ENCODE measurements around the gene FCAR. TPM values are rescaled to one million over a fixed set of nuclear protein-coding genes. Genes with fewer than 3 reads are reported as not detected.

The FCAR gene
- total RNA-seq, result not detected in 2 replicates

DNA sequence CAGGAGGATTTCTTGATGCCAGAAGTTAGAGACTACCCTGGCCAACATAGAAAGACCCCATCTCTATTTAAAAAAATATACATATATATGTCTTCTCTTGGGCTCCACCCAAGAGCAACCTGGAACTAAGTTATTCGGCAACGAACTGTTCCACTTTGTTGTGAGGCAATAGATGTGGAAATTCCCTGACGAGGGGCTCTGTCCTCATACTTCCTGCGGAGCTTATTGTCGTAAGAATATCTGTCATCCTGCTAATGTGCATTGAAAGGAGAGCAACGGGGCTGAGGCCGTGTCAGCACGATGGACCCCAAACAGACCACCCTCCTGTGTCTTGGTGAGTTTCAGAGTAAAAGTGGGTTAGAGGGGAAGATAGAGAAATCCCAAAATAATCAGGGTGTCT, at the start of gene FCAR:
Gene FCAR, plus strand, starts transcription at position 246 of the 400 bp plus-strand sequence. Its CDS starts 55 bp downstream, at position 301.

DNA sequence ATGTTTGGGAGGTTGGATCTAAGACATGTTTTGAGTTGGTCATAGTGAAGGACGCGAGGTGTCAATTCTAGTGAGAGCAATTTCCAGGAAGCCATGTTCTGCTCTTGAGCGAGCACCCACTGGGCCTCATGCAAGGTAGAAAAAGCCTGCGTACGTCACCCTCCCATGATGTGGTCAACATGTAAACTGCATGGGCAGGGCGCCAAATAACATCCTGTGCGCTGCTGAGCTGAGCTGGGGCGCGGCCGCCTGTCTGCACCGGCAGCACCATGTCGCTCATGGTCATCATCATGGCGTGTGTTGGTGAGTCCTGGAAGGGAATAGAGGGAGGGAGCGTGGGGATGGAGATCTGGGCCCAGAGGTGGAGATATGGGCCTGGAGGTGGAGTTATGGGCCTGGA, 41.5 kb upstream of the FCAR start, which contains the start of gene KIR2DS4:
Gene KIR2DS4, plus strand, starts transcription at position 181 of the 400 bp plus-strand sequence.

DNA sequence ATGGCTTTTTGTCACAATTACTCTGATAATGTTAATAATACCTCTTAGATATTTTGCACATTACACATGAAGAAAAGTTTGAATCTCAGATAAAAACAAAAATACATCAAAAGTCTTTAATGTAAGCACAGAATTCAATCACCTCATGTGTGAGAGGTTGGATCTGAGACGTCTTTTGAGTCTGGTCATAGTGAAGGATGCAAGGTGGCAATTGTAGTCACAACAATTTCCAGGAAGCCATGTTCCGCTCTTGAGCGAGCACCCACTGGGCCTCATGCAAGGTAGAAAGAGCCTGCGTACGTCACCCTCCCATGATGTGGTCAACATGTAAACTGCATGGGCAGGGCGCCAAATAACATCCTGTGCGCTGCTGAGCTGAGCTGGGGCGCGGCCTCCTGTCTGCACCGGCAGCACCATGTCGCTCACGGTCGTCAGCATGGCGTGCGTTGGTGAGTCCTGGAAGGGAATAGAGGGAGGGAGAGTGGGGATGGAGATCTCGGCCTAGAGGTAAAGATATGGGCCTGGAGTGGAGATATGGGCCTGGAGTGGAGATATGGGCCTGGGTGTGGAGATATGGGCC, 23.9 kb upstream of the FCAR start, which contains the start of gene KIR3DL2:
Gene KIR3DL2, plus strand, starts transcription at position 383 of the 580 bp plus-strand sequence. Its CDS starts 33 bp downstream, at position 416.

DNA sequence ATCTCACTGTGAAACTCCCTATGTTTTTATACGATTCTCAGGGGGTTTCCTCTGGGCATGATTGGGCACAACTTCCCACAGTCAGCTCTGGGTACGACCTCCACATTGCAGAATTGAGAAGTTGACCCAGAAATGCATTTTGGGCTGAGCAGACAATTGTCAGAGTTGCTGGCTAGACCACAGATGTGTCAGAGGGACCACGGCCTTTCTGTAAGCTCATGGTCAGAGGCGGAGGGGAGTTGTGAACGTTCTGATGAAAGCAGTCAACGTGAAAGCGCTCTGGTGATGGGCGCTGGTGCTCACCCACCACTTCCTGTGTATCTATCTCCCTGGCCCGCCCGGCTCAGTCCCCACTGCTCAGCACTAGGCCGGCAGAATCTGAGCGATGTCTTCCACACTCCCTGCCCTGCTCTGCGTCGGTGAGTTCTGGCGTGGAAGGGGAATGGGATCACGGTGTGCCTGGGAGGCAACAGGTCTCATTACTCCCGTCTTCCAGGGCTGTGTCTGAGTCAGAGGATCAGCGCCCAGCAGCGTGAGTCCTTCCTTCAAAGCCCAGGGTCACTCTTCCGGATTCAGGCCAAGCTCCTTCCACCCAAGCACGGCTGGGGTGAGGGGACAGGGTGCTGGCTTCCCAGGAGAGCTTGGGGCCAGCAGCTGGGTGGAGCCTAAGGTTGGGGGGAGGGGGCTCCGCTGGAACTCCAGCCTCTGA, 31.9 kb downstream of the FCAR start, which contains the start of gene NCR1:
Gene NCR1, plus strand, starts transcription at position 346 of the 709 bp plus-strand sequence. Its CDS starts 40 bp downstream, at position 386.

Other genes starting within 250 kb of the FCAR start
- not detected in 2 replicates for gene LILRB1, start 243.8 kb upstream of the FCAR start, total RNA-seq
- gene LILRB4, start 211.2 kb upstream of the FCAR start, total RNA-seq, result not detected in 2 replicates
- not detected in 2 replicates for gene KIR3DL3, start 149.8 kb upstream of the FCAR start, total RNA-seq
- not detected in 2 replicates for gene KIR2DL3, start 135.7 kb upstream of the FCAR start, total RNA-seq
- gene KIR2DL1, start 104.4 kb upstream of the FCAR start, total RNA-seq, result not detected in 2 replicates
- gene KIR2DL4, start 70.6 kb upstream of the FCAR start, total RNA-seq, result not detected in 2 replicates
- not detected in 2 replicates for gene KIR3DL1, start 57.8 kb upstream of the FCAR start, total RNA-seq
- not detected in 2 replicates for gene KIR2DS4, start 41.6 kb upstream of the FCAR start, total RNA-seq
- gene KIR3DL2, start 23.8 kb upstream of the FCAR start, total RNA-seq, result not detected in 2 replicates
- gene NCR1, start 31.9 kb downstream of the FCAR start, total RNA-seq, result not detected in 2 replicates
- not detected in 2 replicates for gene NLRP7, start 73.3 kb downstream of the FCAR start, total RNA-seq
- 0.13 TPM in 1 of 2 replicates, not detected in the other for gene NLRP2, start 92.1 kb downstream of the FCAR start, total RNA-seq
- gene GP6, start 164.0 kb downstream of the FCAR start, total RNA-seq, result not detected in 2 replicates
- 7.3 and 9.5 TPM in 2 replicates for gene RDH13, start 188.9 kb downstream of the FCAR start, total RNA-seq
- 0.53 and 0.75 TPM in 2 replicates for gene EPS8L1, start 201.6 kb downstream of the FCAR start, total RNA-seq
- 35.0 and 37.6 TPM in 2 replicates for gene PPP1R12C, start 243.4 kb downstream of the FCAR start, total RNA-seq